Right ventricle myocardium superior (tissue), 1 donor: ENCODE results near the gene NEDD4L. TPM values are rescaled to one million over a fixed set of nuclear protein-coding genes. Genes with fewer than 3 reads are reported as not detected.

Experiments
- ATAC-seq: fragments of 200-7000 bp; cut with Tn5 transposase; one replicate; pipeline ENCODE4 v1.9.1; 2020; ENCODE audit warnings: mild to moderate bottlenecking; ENCODE audit not compliant: poor library complexity
- DNase-seq: peaks from one replicate; pipeline ENCODE4 v3.0.0-alpha.2; 2020
- intact Hi-C: fragments of 100-400 bp; cut with DNase I; formaldehyde crosslinking; loops from one replicate; pipeline ENCODE4 v1.11.2; 2022
- microRNA-seq: library from miRNA; unstranded; fragments of <30 nt; microRNA quantifications from one replicate; pipeline ENCODE4 v1.2.0, GENCODE V29; 2020
- total RNA-seq: library from RNA; stranded (reverse); fragmentation: NEBNext Ultra II Directional; extraction: Animal tissue kit (Norgen Biotek cat#: 25700); gene quantifications from one replicate; pipeline ENCODE4 v1.2.1, GENCODE V29; 2021
- donor health status: DM: no; HTN: yes; CAD: no; lungs with severe emphysema.

NEDD4L gene
- total RNA-seq, 1 donor from 2014 or later = 51.4 TPM

GRCh38 chr18:58446391-58447060 is 402.5 kb downstream of the NEDD4L start:
- intact Hi-C loops = no loop called here
- DNase-seq (no peak), ATAC-seq (no peak)

DNA sequence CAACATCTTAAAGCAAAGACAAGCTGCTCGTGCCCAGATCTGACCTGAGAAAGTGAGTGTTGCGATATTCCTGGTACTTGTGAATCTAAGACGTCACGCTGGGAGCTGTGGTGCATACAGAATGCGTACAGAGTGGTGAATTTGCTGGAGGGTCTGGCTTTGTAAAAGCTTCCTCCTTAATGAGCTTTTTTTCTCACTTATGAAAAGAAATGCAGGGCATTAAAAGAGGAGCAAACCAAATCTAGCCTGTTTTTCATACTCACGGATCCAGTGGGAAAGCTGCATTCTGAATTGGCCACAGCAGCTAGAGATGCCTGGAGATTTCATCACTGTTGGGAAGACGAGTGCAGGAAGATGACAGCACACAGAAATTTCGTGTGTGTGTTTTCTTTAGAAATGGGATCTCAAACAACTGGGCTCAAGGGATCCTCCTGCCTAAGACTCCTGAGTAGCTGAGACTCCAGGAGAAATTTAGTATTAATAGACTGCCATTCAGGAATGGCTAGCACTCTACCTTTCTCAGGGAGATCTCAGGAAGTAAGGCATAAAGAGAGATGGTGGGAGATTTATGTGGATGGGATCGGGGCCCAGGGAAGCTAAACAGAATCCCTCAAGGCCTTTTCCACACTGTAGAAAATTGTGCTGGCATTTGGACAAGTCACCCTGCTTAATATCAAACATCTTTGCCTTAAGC is 403.5 kb downstream of the NEDD4L start:
- ATAC-seq (no peak), DNase-seq (no peak)
- intact Hi-C loops = no loop called here

DNA sequence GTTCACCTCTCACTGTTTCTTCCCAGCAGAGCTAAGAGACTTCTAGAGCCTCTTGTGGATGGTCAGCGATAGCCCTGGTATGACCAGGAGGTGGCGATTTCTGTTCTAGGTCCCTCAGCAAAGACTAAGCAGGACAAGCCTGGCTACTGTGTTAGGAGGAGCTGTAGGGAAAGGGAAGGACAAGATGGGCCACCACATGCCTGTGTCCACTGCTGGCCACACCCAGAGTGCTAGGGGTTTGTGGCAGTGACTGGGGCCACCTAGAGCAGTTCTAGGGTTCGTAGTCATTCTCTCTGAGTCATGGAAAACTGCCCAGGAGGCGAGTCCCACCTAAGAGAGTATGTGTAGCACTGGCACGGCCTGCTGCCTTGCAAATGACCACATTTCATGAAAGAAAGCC is 405.4 kb downstream of the NEDD4L start:
- intact Hi-C loops = no loop called here
- no peak for DNase-seq
- ATAC-seq = no peak

Small RNAs within 50 kb of the gene (microRNA-seq; reads per million reads assigned to microRNA genes)
- gene MIR3591 = not detected

Other genes with a start within 250 kb of the NEDD4L start
- gene ATP8B1, start 240.9 kb upstream of the NEDD4L start, total RNA-seq = 5.9 TPM